Vagina (tissue), 2 donors: ENCODE data around the gene AUH.

Experiments
- POLR2A ChIP-seq, 2 donors: fragments of 450-650 bp; IDR thresholded peaks; one replicate each; pipeline ENCODE4 v1.6.1; 2017; ENCODE audit warnings: antibody characterized with exemption in 2 of 2, mild to moderate bottlenecking in 2 of 2, moderate library complexity in 2 of 2
- POLR2AphosphoS5 ChIP-seq, 2 donors: sonication (generic); formaldehyde crosslinking; IDR thresholded peaks; one replicate each; pipeline ENCODE4 v1.9.0; 2017; ENCODE audit warnings: antibody characterized with exemption in 2 of 2, mild to moderate bottlenecking in 2 of 2, low read depth in 1 of 2; ENCODE audit not compliant: insufficient read depth in 1 of 2

- TF ChIP-seq POLR2AphosphoS5 (IDR thresholded peaks at IDR 0.05; ENCODE audit: insufficient read depth in 1 of 2, low read depth in 1 of 2), result no peak
- no peak for TF ChIP-seq POLR2A (IDR thresholded peaks at IDR 0.05)
Measured at GRCh38 chr9:91234523-91234922, 127.2 kb downstream of the AUH start.
